Astrocyte (in vitro differentiated cells and primary cell): ENCODE data around the gene CTNNA2. TPM values are rescaled to one million over a fixed set of nuclear protein-coding genes. Genes with fewer than 3 reads are reported as not detected.

ENCODE experiments used
- DNase-seq: peaks from one replicate; pipeline ENCODE4 v3.0.0-alpha.2; 2010; ENCODE audit warnings: low read depth
- FAIRE-seq: peaks from 2 replicates; lab custom pipeline; 2011; peaks lifted over from hg19 to GRCh38; lab: Jason Lieb, UNC
- H2AFZ ChIP-seq: 2 replicates; pipeline ENCODE4 v1.6.0; 2012; ENCODE audit warnings: low read depth, low read length, inconsistent platforms
- H3K27ac ChIP-seq: 2 replicates; pipeline ENCODE4 v1.5.1; 2011; ENCODE audit warnings: low read depth, low read length, inconsistent platforms
- H3K27me3 ChIP-seq: 2 replicates; pipeline ENCODE4 v1.6.0; 2011; ENCODE audit warnings: low read length, inconsistent platforms; ENCODE audit not compliant: insufficient read depth
- H3K36me3 ChIP-seq: 2 replicates; pipeline ENCODE4 v1.5.1; 2011; ENCODE audit warnings: low read length, inconsistent platforms; ENCODE audit not compliant: insufficient read depth
- H3K4me1 ChIP-seq: 2 replicates; pipeline ENCODE4 v1.5.1; 2011; ENCODE audit warnings: low read length, inconsistent platforms; ENCODE audit not compliant: insufficient read depth
- H3K4me2 ChIP-seq: 2 replicates; pipeline ENCODE4 v1.6.0; 2012; ENCODE audit warnings: low read length, inconsistent platforms
- H3K4me3 ChIP-seq: 2 replicates; pipeline ENCODE4 v1.5.1; 2011; ENCODE audit warnings: low read depth, mild to moderate bottlenecking, low read length, inconsistent platforms; ENCODE audit not compliant: insufficient read depth
- H3K79me2 ChIP-seq: 2 replicates; pipeline ENCODE4 v1.6.0; 2012; ENCODE audit warnings: mild to moderate bottlenecking, low read length, inconsistent platforms; ENCODE audit not compliant: insufficient read depth
- H3K9ac ChIP-seq: 2 replicates; pipeline ENCODE4 v1.6.0; 2012; ENCODE audit warnings: mild to moderate bottlenecking, low read length, inconsistent platforms
- H3K9me3 ChIP-seq: 2 replicates; pipeline ENCODE4 v1.5.1; 2012; ENCODE audit warnings: low read depth, mild to moderate bottlenecking, low read length, inconsistent platforms; ENCODE audit not compliant: insufficient read depth
- H4K20me1 ChIP-seq: 2 replicates; pipeline ENCODE4 v1.6.0; 2012; ENCODE audit warnings: low read length, inconsistent platforms; ENCODE audit not compliant: insufficient read depth
- H3K27ac Mint-ChIP-seq: one replicate; pipeline ENCODE4 v1.8.0; 2021; ENCODE audit warnings: mild to moderate bottlenecking, mixed read lengths; ENCODE audit not compliant: unreplicated experiment
- H3K27me3 Mint-ChIP-seq: one replicate; pipeline ENCODE4 v1.8.0; 2021; ENCODE audit warnings: low read depth, mixed read lengths; ENCODE audit not compliant: unreplicated experiment
- H3K36me3 Mint-ChIP-seq: one replicate; pipeline ENCODE4 v1.8.0; 2021; ENCODE audit warnings: low read depth, mixed read lengths; ENCODE audit not compliant: unreplicated experiment
- H3K4me1 Mint-ChIP-seq: one replicate; pipeline ENCODE4 v1.8.0; 2021; ENCODE audit warnings: low read depth, mixed read lengths; ENCODE audit not compliant: unreplicated experiment
- H3K4me3 Mint-ChIP-seq: one replicate; pipeline ENCODE4 v1.8.0; 2021; ENCODE audit warnings: mild to moderate bottlenecking, moderate library complexity, mixed read lengths; ENCODE audit not compliant: unreplicated experiment
- H3K9me3 Mint-ChIP-seq: one replicate; pipeline ENCODE4 v1.8.0; 2021; ENCODE audit warnings: mild to moderate bottlenecking, mixed read lengths; ENCODE audit not compliant: unreplicated experiment
- CTCF ChIP-seq: IDR thresholded peaks from 2 replicates; pipeline ENCODE4 v1.5.1; 2011; ENCODE audit warnings: low read depth, mild to moderate bottlenecking, inconsistent platforms, low read length, moderate library complexity; ENCODE audit not compliant: insufficient read depth
- EZH2 ChIP-seq: IDR thresholded peaks from 2 replicates; pipeline ENCODE4 v1.6.1; 2012; ENCODE audit warnings: mild to moderate bottlenecking, low read length, inconsistent platforms; ENCODE audit not compliant: insufficient read depth
- total RNA-seq: library from RNA; stranded (reverse); gene quantifications from 2 replicates; pipeline ENCODE4 v1.2.1, GENCODE V29; 2021

The CTNNA2 gene
- total RNA-seq, 1 donor from 2014 or later: 3.9 TPM

- Histone ChIP-seq H3K4me1 (no peaks in the 10 kb centered on the region), H3K9me3 (peaks cover 2% of the 10 kb centered on the region), H3K4me2 (no peak overlapping the region), H3K4me3 (no peak overlapping the region), H3K27ac (no peak overlapping the region), H3K27me3 (no peaks in the 10 kb centered on the region), H2AFZ (no peak overlapping the region), H4K20me1 (no peaks in the 10 kb centered on the region), H3K79me2 (no peaks in the 10 kb centered on the region), H3K36me3 (no peaks in the 10 kb centered on the region), H3K9ac (no peak overlapping the region)
- Mint-ChIP-seq H3K4me1 (peaks cover 7% of the 10 kb centered on the region), H3K36me3 (no peaks in the 10 kb centered on the region), H3K27ac (no peak overlapping the region), H3K27me3 (no peaks in the 10 kb centered on the region), H3K4me3 (no peak overlapping the region), H3K9me3 (no peaks in the 10 kb centered on the region)
- FAIRE-seq (no peak), DNase-seq (no peak)
- no peak for TF ChIP-seq CTCF
- no peak for TF ChIP-seq EZH2
These were observed 393.5 kb downstream of the CTNNA2 start for GRCh38 chr2:79906139-79906890.

- Histone ChIP-seq H3K9ac (no peak overlapping the region), H3K27ac (no peak overlapping the region), H4K20me1 (no peaks in the 10 kb centered on the region), H3K9me3 (no peaks in the 10 kb centered on the region), H3K79me2 (no peaks in the 10 kb centered on the region), H3K36me3 (no peaks in the 10 kb centered on the region), H3K4me1 (no peaks in the 10 kb centered on the region), H3K4me2 (no peak overlapping the region), H3K4me3 (no peak overlapping the region), H2AFZ (no peak overlapping the region), H3K27me3 (no peaks in the 10 kb centered on the region)
- Mint-ChIP-seq H3K27me3 (no peaks in the 10 kb centered on the region), H3K4me3 (no peak overlapping the region), H3K4me1 (no peaks in the 10 kb centered on the region), H3K27ac (no peak overlapping the region), H3K9me3 (no peaks in the 10 kb centered on the region), H3K36me3 (no peaks in the 10 kb centered on the region)
- DNase-seq (no peak), FAIRE-seq (no peak)
- no peak for TF ChIP-seq CTCF
- no peak for TF ChIP-seq EZH2
These were observed 396.7 kb downstream of the CTNNA2 start for GRCh38 chr2:79909521-79909920.

- no peak overlapping the region for H3K9ac ChIP-seq
- H3K9me3 ChIP-seq: no peaks in the 10 kb centered on the region
- no peak overlapping the region for H3K27ac ChIP-seq
- no peak overlapping the region for H3K4me2 ChIP-seq
- no peaks in the 10 kb centered on the region for H3K79me2 ChIP-seq
- no peak overlapping the region for H3K4me3 Mint-ChIP-seq
- H3K27me3 Mint-ChIP-seq: no peaks in the 10 kb centered on the region
- H3K9me3 Mint-ChIP-seq: no peaks in the 10 kb centered on the region
- no peak for DNase-seq
- H2AFZ ChIP-seq: no peak overlapping the region
- no peak overlapping the region for H3K27ac Mint-ChIP-seq
- FAIRE-seq: no peak
- H3K27me3 ChIP-seq: no peaks in the 10 kb centered on the region
- no peaks in the 10 kb centered on the region for H3K36me3 Mint-ChIP-seq
- H4K20me1 ChIP-seq: no peaks in the 10 kb centered on the region
- no peaks in the 10 kb centered on the region for H3K4me1 Mint-ChIP-seq
- TF ChIP-seq EZH2 (no peak), CTCF (no peak)
- no peaks in the 10 kb centered on the region for H3K4me1 ChIP-seq
- H3K4me3 ChIP-seq: no peak overlapping the region
- no peaks in the 10 kb centered on the region for H3K36me3 ChIP-seq
These were observed 397.8 kb downstream of the CTNNA2 start for GRCh38 chr2:79910643-79911042.
